Left ventricle myocardium superior (tissue), 1 donor: Measurements from ENCODE around the gene OSBPL2. TPM values are rescaled to one million over a fixed set of nuclear protein-coding genes. Genes with fewer than 3 reads are reported as not detected.

Source experiments
- ATAC-seq: fragments of 200-7000 bp; cut with Tn5 transposase; one replicate; pipeline ENCODE4 v1.9.1; 2020; ENCODE audit warnings: mild to moderate bottlenecking, moderate library complexity
- DNase-seq: peaks from one replicate; pipeline ENCODE4 v3.0.0-alpha.2; 2020
- intact Hi-C: fragments of 100-400 bp; cut with micrococcal nuclease; formaldehyde crosslinking; loops from one replicate; pipeline ENCODE4 v1.11.0; 2022
- total RNA-seq: library from RNA; stranded (reverse); fragmentation: NEBNext Ultra II Directional; extraction: Animal tissue kit (Norgen Biotek cat#: 25700); gene quantifications from one replicate; pipeline ENCODE4 v1.2.1, GENCODE V29; 2021
- donor health status: DM: no; HTN: yes; CAD: no; lungs with severe emphysema.

The OSBPL2 gene
- total RNA-seq, 1 donor from 2014 or later: 60.0 TPM

- DNase-seq: no peak
- intact Hi-C loops: no loop called here
- ATAC-seq: no peak
These were observed 75.4 kb downstream of the OSBPL2 start for GRCh38 chr20:62313460-62314338.

- intact Hi-C loops: no loop called here
- ATAC-seq (no peak), DNase-seq (no peak)
These were observed 76.0 kb downstream of the OSBPL2 start for GRCh38 chr20:62314339-62314638.

- no peak for DNase-seq
- intact Hi-C loops: no loop called here
- ATAC-seq: no peak
These were observed 76.5 kb downstream of the OSBPL2 start for GRCh38 chr20:62314711-62315302.

- no peak for DNase-seq
- no peak for ATAC-seq
- intact Hi-C loops: no loop called here
These were observed 77.5 kb downstream of the OSBPL2 start for GRCh38 chr20:62315773-62316172.

GRCh38 chr20:62316331-62317166, 78.2 kb downstream of the OSBPL2 start:
- DNase-seq (no peak), ATAC-seq (no peak)
- intact Hi-C loops: no loop called here

- no peak for DNase-seq
- intact Hi-C loops: no loop called here
- ATAC-seq: no peak
These were observed 78.9 kb downstream of the OSBPL2 start for GRCh38 chr20:62317167-62317655.

GRCh38 chr20:62318400-62319345, 80.4 kb downstream of the OSBPL2 start:
- intact Hi-C loops: no loop called here
- no peak for ATAC-seq
- DNase-seq: no peak

- ATAC-seq (peak; percentile 4), DNase-seq (no peak)
These were observed 81.1 kb downstream of the OSBPL2 start for GRCh38 chr20:62319346-62319909.

GRCh38 chr20:62320581-62321354, 82.4 kb downstream of the OSBPL2 start:
- DNase-seq (no peak), ATAC-seq (no peak)
- intact Hi-C loops: no loop called here

More at GRCh38 chr20:62319346-62319909, 81.1 kb downstream of the OSBPL2 start:
- intact Hi-C loops: no loop called here

GRCh38 chr20:62321521-62321948, 83.2 kb downstream of the OSBPL2 start:
- DNase-seq (no peak), ATAC-seq (peak; percentile 23)
- intact Hi-C loops: no loop called here

- intact Hi-C loops: no loop called here
- ATAC-seq (no peak), DNase-seq (no peak)
These were observed 83.7 kb downstream of the OSBPL2 start for GRCh38 chr20:62321975-62322374.

GRCh38 chr20:62322492-62323041, 84.2 kb downstream of the OSBPL2 start:
- ATAC-seq (no peak), DNase-seq (no peak)
- intact Hi-C loops: no loop called here

GRCh38 chr20:62323146-62323979, 85.0 kb downstream of the OSBPL2 start:
- intact Hi-C loops: no loop called here
- no peak for DNase-seq
- ATAC-seq: no peak

GRCh38 chr20:62323980-62324906, 85.9 kb downstream of the OSBPL2 start:
- DNase-seq (no peak), ATAC-seq (no peak)
- intact Hi-C loops: no loop called here

- no peak for ATAC-seq
- intact Hi-C loops: no loop called here
- no peak for DNase-seq
These were observed 87.0 kb downstream of the OSBPL2 start for GRCh38 chr20:62325172-62325905.
